Naive thymus-derived CD8-positive, alpha-beta T cell (primary cell): ENCODE measurements around the gene GPR176. TPM values are rescaled to one million over a fixed set of nuclear protein-coding genes. Genes with fewer than 3 reads are reported as not detected.

ENCODE experiments used
- ATAC-seq, 2 donors: fragments of 150-1000 bp; cut with Tn5 transposase in 1 of 2; sonication (Bioruptor Pico), chemical (Tn5 transposase) in 1 of 2; 1 replicate in 1 of 2; 2 replicates in 1 of 2; pipeline ENCODE4 v1.10.0; 2021; ENCODE audit warnings: mild to moderate bottlenecking in 2 of 2, moderate library complexity in 2 of 2
- POLR2A ChIA-PET: fragments of 350-600 bp; sonication (Branson Sonifier 250); formaldehyde crosslinking; loops from one replicate; lab custom pipeline; 2021; ENCODE audit warnings: antibody characterized with exemption; lab: Charles Lee
- DNase-seq, 10 donors: peaks; one replicate each; pipeline versions ENCODE4 v3.0.0 to v3.0.0-alpha.2; 2020 to 2022
- H3K27ac Mint-ChIP-seq, 10 donors: one replicate each; pipeline ENCODE4 v1.8.0; 2020 to 2022; ENCODE audit warnings: mild to moderate bottlenecking in 10 of 10, mixed read lengths in 10 of 10, moderate library complexity in 4 of 10, inconsistent platforms in 1 of 10
- H3K27me3 Mint-ChIP-seq, 5 donors: one replicate each; pipeline ENCODE4 v1.8.0; 2021 to 2022; ENCODE audit warnings: mixed read lengths in 5 of 5
- H3K36me3 Mint-ChIP-seq, 3 donors: one replicate each; pipeline ENCODE4 v1.8.0; 2020 to 2022; ENCODE audit warnings: mixed read lengths in 3 of 3, mild to moderate bottlenecking in 2 of 3, inconsistent platforms in 1 of 3
- H3K4me1 Mint-ChIP-seq, 4 donors: one replicate each; pipeline ENCODE4 v1.8.0; 2021 to 2022; ENCODE audit warnings: mixed read lengths in 4 of 4
- H3K4me3 Mint-ChIP-seq, 10 donors: one replicate each; pipeline ENCODE4 v1.8.0; 2020 to 2022; ENCODE audit warnings: mild to moderate bottlenecking in 10 of 10, mixed read lengths in 10 of 10, moderate library complexity in 6 of 10, inconsistent platforms in 1 of 10
- H3K9me3 Mint-ChIP-seq, 9 donors: one replicate each; pipeline ENCODE4 v1.8.0; 2020 to 2022; ENCODE audit warnings: mixed read lengths in 9 of 9, mild to moderate bottlenecking in 3 of 9, inconsistent platforms in 1 of 9, moderate library complexity in 1 of 9
- polyA plus RNA-seq, 3 donors: library from polyadenylated mRNA; unstranded; fragments of 300-500 nt; fragmentation: Illumina TruSeq; gene quantifications; one replicate each; pipeline ENCODE4 v1.2.3, GENCODE V29; 2021
- total RNA-seq, 8 experiments: library from RNA in 2 of 8; stranded (reverse) in 2 of 8; gene quantifications; one replicate each; pipeline ENCODE4 v1.2.3 and lab custom pipeline; 2021 to 2026

Gene GPR176
- total and polyA plus RNA-seq, 5 experiments from 2014 or later = not detected

DNA sequence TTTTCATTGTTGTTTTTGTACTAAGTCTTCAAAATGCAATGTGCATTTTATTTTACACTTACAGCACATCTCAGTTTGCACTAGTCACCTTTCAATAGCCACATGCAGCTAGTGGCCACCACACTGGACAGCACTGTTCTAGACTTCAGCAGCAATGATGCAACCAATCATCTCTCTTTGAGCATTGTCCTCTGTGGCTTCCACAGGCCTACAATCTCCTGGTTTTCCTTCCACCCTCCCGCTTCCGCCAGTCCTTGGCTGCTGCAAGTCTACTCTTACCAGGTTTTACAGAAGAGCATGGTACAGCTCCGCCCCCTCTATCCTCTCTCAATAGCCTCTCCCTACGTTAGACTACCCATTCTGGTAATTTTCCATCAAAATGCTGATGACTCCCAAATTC lies 112.3 kb downstream of the GPR176 start:
- Mint-ChIP-seq H3K36me3 (no peaks in the 10 kb centered on the region), H3K9me3 (no peaks in the 10 kb centered on the region), H3K27me3 (peaks cover 9 to 22% (median 16%) of the 10 kb centered on the region in 5 donors), H3K4me3 (no peak overlapping the region), H3K27ac (no peak overlapping the region), H3K4me1 (no peaks in the 10 kb centered on the region)
- POLR2A ChIA-PET = no interaction called here
- ATAC-seq (no peak), DNase-seq (no peak)

- ATAC-seq (no peak), DNase-seq (no peak)
- Mint-ChIP-seq H3K27me3 (peaks cover 8 to 49% (median 40%) of the 10 kb centered on the region in 5 donors), H3K4me3 (no peak overlapping the region), H3K9me3 (no peaks in the 10 kb centered on the region), H3K4me1 (no peaks in the 10 kb centered on the region), H3K27ac (no peak overlapping the region), H3K36me3 (no peaks in the 10 kb centered on the region)
- POLR2A ChIA-PET = no interaction called here
Measured at GRCh38 chr15:39804026-39804425, 116.0 kb downstream of the GPR176 start.

DNA sequence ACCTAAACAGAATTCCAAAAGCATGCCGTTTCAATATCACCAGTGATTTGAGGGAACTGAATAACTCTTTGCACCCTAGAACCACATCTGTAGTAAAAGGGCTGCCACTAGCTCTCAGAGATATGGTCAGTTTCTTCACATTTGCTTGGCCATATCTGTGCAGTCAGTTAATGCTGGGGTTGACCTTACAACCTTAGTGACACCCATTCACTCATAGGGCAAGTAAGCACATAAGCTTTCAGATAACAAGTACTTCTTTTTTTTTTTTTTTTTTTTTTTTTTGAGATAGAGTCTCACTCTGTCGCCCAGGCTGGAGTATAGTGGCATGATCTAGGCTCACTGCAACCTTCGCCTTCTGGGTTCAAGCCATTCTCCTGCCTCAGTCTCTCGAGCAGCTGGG lies 117.0 kb downstream of the GPR176 start:
- H3K4me3 Mint-ChIP-seq = no peak overlapping the region
- peaks cover 8 to 49% (median 38%) of the 10 kb centered on the region in 5 donors for H3K27me3 Mint-ChIP-seq
- no peaks in the 10 kb centered on the region for H3K36me3 Mint-ChIP-seq
- POLR2A ChIA-PET = no interaction called here
- DNase-seq (no peak), ATAC-seq (no peak)
- no peaks in the 10 kb centered on the region for H3K4me1 Mint-ChIP-seq
- H3K9me3 Mint-ChIP-seq = no peaks in the 10 kb centered on the region
- no peak overlapping the region for H3K27ac Mint-ChIP-seq

- H3K36me3 Mint-ChIP-seq = no peaks in the 10 kb centered on the region
- no peak overlapping the region for H3K4me3 Mint-ChIP-seq
- ATAC-seq = no peak
- H3K4me1 Mint-ChIP-seq = no peaks in the 10 kb centered on the region
- DNase-seq = no peak
- peaks cover 8 to 55% (median 40%) of the 10 kb centered on the region in 5 donors for H3K27me3 Mint-ChIP-seq
- no peaks in the 10 kb centered on the region for H3K9me3 Mint-ChIP-seq
- POLR2A ChIA-PET = interaction anchor here (0.6 kb wide), 1 partner anchor 14 kb away, joined by 3 read pairs; no protein-coding TSS in a partner anchor
- H3K27ac Mint-ChIP-seq = no peak overlapping the region
Measured at GRCh38 chr15:39801641-39802309, 118.3 kb downstream of the GPR176 start.

DNA sequence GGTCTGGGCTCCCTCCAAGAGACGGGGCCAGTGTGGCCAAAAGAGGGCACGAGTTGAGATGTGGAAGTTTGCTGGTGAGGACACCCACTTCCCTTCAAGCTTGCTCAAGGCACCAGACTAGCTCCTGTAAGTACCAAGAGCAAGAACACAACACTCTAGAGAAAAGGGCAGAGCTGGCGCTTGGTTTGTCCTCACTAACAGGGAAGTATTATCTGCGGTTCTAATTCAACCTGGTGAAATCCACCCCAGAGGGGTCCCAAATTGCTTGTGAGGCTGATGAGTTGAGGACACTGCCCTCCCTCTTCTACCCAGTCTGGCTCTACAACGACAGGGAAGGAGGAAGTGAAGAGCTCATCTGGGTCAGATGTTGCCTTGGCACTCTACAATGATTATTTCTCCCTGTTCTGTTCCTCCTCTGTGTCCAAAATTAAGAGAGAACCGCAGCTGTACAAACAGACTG lies 120.5 kb downstream of the GPR176 start:
- no peaks in the 10 kb centered on the region for H3K9me3 Mint-ChIP-seq
- DNase-seq = no peak
- POLR2A ChIA-PET = interaction anchor here (0.9 kb wide), 1 partner anchor 18 kb away, joined by 3 read pairs; no protein-coding TSS in a partner anchor
- ATAC-seq = no peak
- peak overlapping the region in 1 of 10 donors; percentile 82 for H3K27ac Mint-ChIP-seq
- no peaks in the 10 kb centered on the region for H3K36me3 Mint-ChIP-seq
- no peak overlapping the region for H3K4me3 Mint-ChIP-seq
- peaks cover 17 to 72% (median 49%) of the 10 kb centered on the region in 5 donors for H3K27me3 Mint-ChIP-seq
- no peaks in the 10 kb centered on the region for H3K4me1 Mint-ChIP-seq

DNA sequence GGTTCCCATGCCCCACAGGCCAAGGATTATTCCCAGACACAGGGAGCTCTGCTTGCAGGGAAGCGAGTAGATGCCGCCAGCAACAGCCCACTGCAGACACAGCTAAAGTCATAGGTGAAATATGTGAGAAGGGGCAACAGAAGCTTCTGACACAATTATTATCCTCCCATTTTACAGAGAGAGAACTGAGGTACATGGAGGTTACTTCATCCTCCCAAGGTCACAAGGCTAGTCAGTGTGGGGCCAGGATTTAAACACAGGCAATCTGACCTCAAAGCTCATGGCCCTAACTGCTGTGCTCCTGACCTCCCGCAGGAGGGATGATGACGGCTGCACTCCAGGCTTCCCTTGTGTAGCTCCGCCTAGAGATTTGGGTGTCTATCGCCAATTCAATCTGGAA lies 121.7 kb downstream of the GPR176 start:
- no peaks in the 10 kb centered on the region for H3K9me3 Mint-ChIP-seq
- H3K27ac Mint-ChIP-seq = no peak overlapping the region
- DNase-seq = no peak
- ATAC-seq = no peak
- H3K4me3 Mint-ChIP-seq = no peak overlapping the region
- POLR2A ChIA-PET = no interaction called here
- H3K4me1 Mint-ChIP-seq = no peaks in the 10 kb centered on the region
- H3K36me3 Mint-ChIP-seq = no peaks in the 10 kb centered on the region
- H3K27me3 Mint-ChIP-seq = peaks cover 19 to 72% (median 46%) of the 10 kb centered on the region in 5 donors

GRCh38 chr15:39797407-39797806 lies 122.7 kb downstream of the GPR176 start:
- peak overlapping the region in 1 of 10 donors; percentile 62 for H3K27ac Mint-ChIP-seq
- no peaks in the 10 kb centered on the region for H3K9me3 Mint-ChIP-seq
- no peaks in the 10 kb centered on the region for H3K4me1 Mint-ChIP-seq
- ATAC-seq = no peak
- H3K36me3 Mint-ChIP-seq = no peaks in the 10 kb centered on the region
- DNase-seq = no peak
- POLR2A ChIA-PET = no interaction called here
- peaks cover 19 to 72% (median 45%) of the 10 kb centered on the region in 5 donors for H3K27me3 Mint-ChIP-seq
- H3K4me3 Mint-ChIP-seq = no peak overlapping the region

GRCh38 chr15:39796601-39797000 lies 123.5 kb downstream of the GPR176 start:
- ATAC-seq (no peak), DNase-seq (no peak)
- peaks cover 19 to 65% (median 40%) of the 10 kb centered on the region in 5 donors for H3K27me3 Mint-ChIP-seq
- POLR2A ChIA-PET = no interaction called here
- no peaks in the 10 kb centered on the region for H3K36me3 Mint-ChIP-seq
- no peak overlapping the region for H3K27ac Mint-ChIP-seq
- no peaks in the 10 kb centered on the region for H3K4me1 Mint-ChIP-seq
- no peak overlapping the region for H3K4me3 Mint-ChIP-seq
- H3K9me3 Mint-ChIP-seq = no peaks in the 10 kb centered on the region

DNA sequence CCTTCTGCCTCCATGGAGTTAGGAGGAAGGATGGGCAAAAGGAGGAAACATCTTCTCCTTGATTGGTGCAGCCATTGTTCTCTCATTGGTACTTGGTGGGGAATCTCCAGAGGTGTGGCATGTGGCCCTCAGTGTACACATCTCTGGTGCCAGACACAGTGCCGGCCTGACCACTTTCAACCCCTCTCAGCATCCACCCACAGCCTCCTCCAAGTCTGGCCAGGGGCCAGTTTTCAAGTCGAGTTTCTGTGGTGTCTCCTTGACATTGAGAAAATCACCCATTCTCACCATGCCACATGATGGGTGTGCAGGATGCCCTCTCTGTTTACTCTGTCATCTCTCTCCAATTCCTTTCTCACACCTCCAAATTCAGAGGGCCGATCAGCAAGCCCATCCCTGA lies 124.6 kb downstream of the GPR176 start:
- Mint-ChIP-seq H3K27ac (peak overlapping the region in 1 of 10 donors; percentile 42), H3K36me3 (no peaks in the 10 kb centered on the region), H3K4me1 (peaks cover 0 to 2% (median 0%) of the 10 kb centered on the region in 4 donors), H3K4me3 (no peak overlapping the region), H3K27me3 (peaks cover 19 to 54% (median 29%) of the 10 kb centered on the region in 5 donors), H3K9me3 (no peaks in the 10 kb centered on the region)
- DNase-seq (no peak), ATAC-seq (no peak)
- POLR2A ChIA-PET = no interaction called here

- DNase-seq (no peak), ATAC-seq (no peak)
- H3K9me3 Mint-ChIP-seq = no peaks in the 10 kb centered on the region
- H3K4me1 Mint-ChIP-seq = peaks cover 0 to 2% (median 0%) of the 10 kb centered on the region in 4 donors
- H3K27me3 Mint-ChIP-seq = peaks cover 19 to 49% (median 26%) of the 10 kb centered on the region in 5 donors
- POLR2A ChIA-PET = no interaction called here
- no peak overlapping the region for H3K4me3 Mint-ChIP-seq
- H3K27ac Mint-ChIP-seq = no peak overlapping the region
- H3K36me3 Mint-ChIP-seq = no peaks in the 10 kb centered on the region
Measured at GRCh38 chr15:39794954-39795353, 125.1 kb downstream of the GPR176 start.

GRCh38 chr15:39793923-39794322 lies 126.1 kb downstream of the GPR176 start:
- Mint-ChIP-seq H3K4me1 (peaks cover 0 to 2% (median 0%) of the 10 kb centered on the region in 4 donors), H3K4me3 (no peak overlapping the region), H3K27me3 (peaks cover 16 to 39% (median 19%) of the 10 kb centered on the region in 5 donors), H3K27ac (peak overlapping the region in 1 of 10 donors; percentile 21), H3K36me3 (no peaks in the 10 kb centered on the region), H3K9me3 (no peaks in the 10 kb centered on the region)
- DNase-seq (no peak), ATAC-seq (no peak)
- POLR2A ChIA-PET = no interaction called here

DNA sequence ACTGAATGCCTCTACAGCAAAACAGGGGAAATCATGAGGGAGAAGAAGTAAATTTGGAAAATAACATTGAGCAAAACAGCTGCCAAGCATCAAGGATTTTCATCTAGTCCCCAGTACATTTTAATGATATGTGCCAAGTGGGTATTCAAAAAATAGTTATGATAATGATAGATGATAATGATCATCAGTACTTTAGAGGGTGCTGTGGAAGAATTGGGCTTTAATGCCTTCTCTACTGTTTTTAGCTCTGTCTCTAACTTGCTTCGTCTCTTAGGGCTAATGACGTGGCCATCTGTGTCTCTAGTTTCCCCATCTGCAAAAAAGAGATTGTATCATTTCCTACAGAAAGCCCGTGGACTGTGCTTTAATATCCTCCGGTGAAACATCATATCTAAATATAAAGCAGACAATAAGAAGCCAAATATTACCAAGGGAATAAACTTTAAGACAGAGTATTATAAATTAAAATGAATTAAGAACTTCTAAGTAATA lies 127.2 kb downstream of the GPR176 start:
- no peak for DNase-seq
- Mint-ChIP-seq H3K9me3 (no peaks in the 10 kb centered on the region), H3K36me3 (no peaks in the 10 kb centered on the region), H3K4me3 (no peak overlapping the region), H3K4me1 (peaks cover 0 to 2% (median under 1%) of the 10 kb centered on the region in 4 donors), H3K27ac (peak overlapping the region in 1 of 10 donors; percentile 47), H3K27me3 (peaks cover 13 to 28% (median 16%) of the 10 kb centered on the region in 5 donors)
- POLR2A ChIA-PET = no interaction called here
- ATAC-seq = no peak

GRCh38 chr15:39792025-39792843 lies 127.8 kb downstream of the GPR176 start:
- POLR2A ChIA-PET = interaction anchor here (0.7 kb wide), 1 partner anchor 1141 kb away, joined by 3 read pairs; no protein-coding TSS in a partner anchor
- H3K4me3 Mint-ChIP-seq = no peak overlapping the region
- no peak for ATAC-seq

More at GRCh38 chr15:39792025-39792843, 127.8 kb downstream of the GPR176 start:
- Mint-ChIP-seq H3K9me3 (no peaks in the 10 kb centered on the region), H3K36me3 (no peaks in the 10 kb centered on the region), H3K4me1 (peaks cover 0 to 6% (median 2%) of the 10 kb centered on the region in 4 donors), H3K27ac (peak overlapping the region in 1 of 10 donors; percentile 47), H3K27me3 (peaks cover 9 to 22% (median 16%) of the 10 kb centered on the region in 5 donors)
- DNase-seq = no peak
